Spinal cord (tissue), 10 donors: ENCODE measurements around the gene PGS1. TPM values are rescaled to one million over a fixed set of nuclear protein-coding genes. Genes with fewer than 3 reads are reported as not detected.
A peak's percentile ranks its signal among the peaks of the same experiment; 100 is the strongest.

Experiments
- DNase-seq, 6 donors: peaks; one replicate each; pipeline versions ENCODE4 v3.0.0 to v3.0.0-alpha.2; 2013 to 2015; ENCODE audit warnings: low spot score in 6 of 6, low read depth in 4 of 6
- H3K27ac ChIP-seq: one replicate; pipeline ENCODE4 v1.5.1; 2013; ENCODE audit warnings: low read depth, low read length, control low read depth
- H3K27me3 ChIP-seq: one replicate; pipeline ENCODE4 v1.6.1; 2013; ENCODE audit warnings: low read length; ENCODE audit not compliant: control insufficient read depth, insufficient read depth
- H3K36me3 ChIP-seq: one replicate; pipeline ENCODE4 v1.6.1; 2013; ENCODE audit warnings: low read length; ENCODE audit not compliant: control insufficient read depth, insufficient read depth
- H3K4me1 ChIP-seq: one replicate; pipeline ENCODE4 v1.6.1; 2013; ENCODE audit warnings: low read length; ENCODE audit not compliant: control insufficient read depth, insufficient read depth
- H3K4me3 ChIP-seq: one replicate; pipeline ENCODE4 v1.5.1; 2013; ENCODE audit warnings: low read depth, low read length, control low read depth
- H3K9me3 ChIP-seq: one replicate; pipeline ENCODE4 v1.6.1; 2013; ENCODE audit warnings: low read length; ENCODE audit not compliant: control insufficient read depth, insufficient read depth
- WGBS: methylation state at CpG from one replicate; pipeline ENCODE4 v1.1.5; 2013; ENCODE audit warnings: missing lambda C conversion rate; ENCODE audit not compliant: insufficient coverage; 5-methylcytosine and 5-hydroxymethylcytosine counted together
- polyA plus RNA-seq, 2 donors: library from polyadenylated mRNA; unstranded; fragments of 120-200 nt; gene quantifications; one replicate each; pipeline ENCODE4 v1.2.1, GENCODE V29; 2013; ENCODE audit not compliant: insufficient read length in 2 of 2
- total RNA-seq, 2 donors: library from RNA; depleted of rRNA in 1 of 2; stranded (reverse); fragments of 120-200 nt in 1 of 2; fragments of >200 nt in 1 of 2; gene quantifications; one replicate each; pipeline versions ENCODE4 v1.2.3 to v1.2.4, GENCODE V29; 2013 to 2014
- donor health status: healthy.

PGS1 gene
- total and polyA plus RNA-seq, 4 donors = 33.4 to 51.1 (median 40.7) TPM

DNA sequence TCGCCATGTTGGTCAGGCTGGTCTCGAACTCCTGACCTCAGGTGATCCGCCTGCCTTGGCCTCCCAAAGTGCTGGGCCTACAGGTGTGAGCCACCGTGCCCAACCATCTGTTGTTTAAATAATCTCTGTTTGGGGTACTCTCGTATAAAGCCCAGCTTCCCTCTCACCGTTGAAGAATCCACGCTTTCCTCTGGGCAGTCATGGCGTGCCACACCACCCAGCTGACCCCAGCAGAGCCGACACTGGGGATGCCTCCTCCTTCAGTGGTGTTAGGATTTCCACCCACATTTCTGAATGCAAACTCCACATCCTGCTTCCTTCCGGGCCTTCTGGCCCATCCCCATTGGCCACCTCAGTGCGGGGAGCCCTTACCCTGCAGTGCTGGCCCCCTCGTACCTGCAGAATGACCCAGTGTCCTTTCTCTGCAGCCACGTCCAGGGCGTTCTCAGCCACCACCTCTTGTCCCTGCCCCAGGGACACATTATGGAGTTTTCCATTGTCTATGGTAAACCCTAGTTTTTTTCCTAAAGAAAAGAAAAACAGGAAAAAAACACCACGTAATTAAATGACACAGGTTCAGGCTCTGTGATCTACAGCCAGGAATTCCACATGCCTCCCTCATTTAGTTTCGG is 60.4 kb downstream of the PGS1 start:
- Histone ChIP-seq H3K36me3 (no peaks in the 10 kb centered on the region), H3K27me3 (no peaks in the 10 kb centered on the region), H3K9me3 (no peaks in the 10 kb centered on the region), H3K4me1 (no peaks in the 10 kb centered on the region), H3K4me3 (no peak overlapping the region), H3K27ac (no peak overlapping the region)
- WGBS = 80% methylated on average over 15 of the region's 16 CpGs
- no peak for DNase-seq

DNA sequence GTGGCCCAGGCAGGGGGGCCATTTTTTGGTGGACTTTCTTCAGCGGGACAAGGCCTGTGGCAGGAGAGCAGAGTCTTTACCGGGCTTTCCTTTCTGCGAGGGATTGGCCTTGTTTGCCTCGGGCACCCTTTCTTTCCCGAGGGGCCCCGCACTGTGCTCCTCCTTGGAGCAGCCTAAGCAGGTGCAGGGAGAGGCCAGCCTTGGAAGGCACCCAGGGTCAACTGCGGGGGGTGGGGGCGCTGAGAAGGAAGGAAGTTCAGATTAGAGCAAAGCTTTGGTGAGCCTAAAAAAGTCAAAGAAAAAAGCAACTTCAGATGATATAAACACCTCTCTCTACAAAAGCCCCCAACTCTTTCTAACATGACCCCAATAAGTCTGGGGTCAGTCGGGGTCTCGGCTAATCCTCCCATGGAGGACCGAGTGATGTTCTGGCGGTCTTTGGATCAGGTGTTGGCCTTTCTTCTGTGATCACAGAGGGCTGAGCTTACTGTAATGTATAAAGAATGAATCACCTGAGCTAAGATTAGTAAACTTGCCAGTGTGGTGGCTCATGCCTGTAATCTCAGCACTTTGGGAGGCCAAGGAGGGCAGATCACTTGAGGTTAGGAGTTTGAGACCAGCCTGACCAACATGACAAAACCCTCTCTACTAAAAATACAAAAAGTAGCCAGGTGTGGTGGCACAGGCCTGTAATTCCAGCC is 63.0 kb downstream of the PGS1 start:
- no peak overlapping the region for H3K27ac ChIP-seq

DNA sequence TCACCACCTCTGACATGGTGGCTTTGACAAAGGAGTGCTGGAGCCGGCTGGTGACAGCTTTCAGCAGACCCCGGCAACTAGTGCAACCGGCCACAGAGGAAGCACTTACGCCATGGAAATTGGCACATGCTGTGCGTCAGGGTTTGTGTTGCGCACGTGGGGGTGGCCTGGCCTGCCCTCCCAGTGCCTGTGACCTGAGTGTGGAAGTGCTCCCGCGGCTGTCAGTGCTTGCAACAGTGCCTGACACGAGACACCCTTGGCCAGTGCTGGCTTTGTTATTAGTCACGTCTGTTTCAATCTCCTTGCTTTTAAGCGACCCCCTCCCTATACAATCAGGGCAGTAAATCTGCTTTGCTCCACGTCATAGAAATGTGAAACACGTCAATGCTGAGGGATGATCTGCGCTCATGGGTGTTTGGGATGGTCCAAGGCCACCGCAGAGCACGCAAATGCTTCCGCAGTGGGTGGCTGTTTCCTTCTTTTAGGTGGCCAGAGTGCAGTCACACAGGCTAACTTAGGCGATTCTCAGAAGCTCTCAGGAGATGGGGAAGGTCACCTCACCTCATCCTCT is 64.3 kb downstream of the PGS1 start:
- no peaks in the 10 kb centered on the region for H3K4me1 ChIP-seq
- no peak for DNase-seq
- H3K36me3 ChIP-seq = no peaks in the 10 kb centered on the region
- no peaks in the 10 kb centered on the region for H3K27me3 ChIP-seq
- H3K27ac ChIP-seq = no peak overlapping the region
- H3K4me3 ChIP-seq = no peak overlapping the region
- no peaks in the 10 kb centered on the region for H3K9me3 ChIP-seq
- WGBS = 47% methylated on average over 19 of the region's 19 CpGs

More for the DNA sequence above, 63.0 kb downstream of the PGS1 start:
- no peaks in the 10 kb centered on the region for H3K9me3 ChIP-seq
- no peaks in the 10 kb centered on the region for H3K27me3 ChIP-seq
- no peaks in the 10 kb centered on the region for H3K4me1 ChIP-seq
- H3K36me3 ChIP-seq = no peaks in the 10 kb centered on the region
- no peak for DNase-seq
- WGBS = 63% methylated on average over 3 of the region's 12 CpGs
- no peak overlapping the region for H3K4me3 ChIP-seq

DNA sequence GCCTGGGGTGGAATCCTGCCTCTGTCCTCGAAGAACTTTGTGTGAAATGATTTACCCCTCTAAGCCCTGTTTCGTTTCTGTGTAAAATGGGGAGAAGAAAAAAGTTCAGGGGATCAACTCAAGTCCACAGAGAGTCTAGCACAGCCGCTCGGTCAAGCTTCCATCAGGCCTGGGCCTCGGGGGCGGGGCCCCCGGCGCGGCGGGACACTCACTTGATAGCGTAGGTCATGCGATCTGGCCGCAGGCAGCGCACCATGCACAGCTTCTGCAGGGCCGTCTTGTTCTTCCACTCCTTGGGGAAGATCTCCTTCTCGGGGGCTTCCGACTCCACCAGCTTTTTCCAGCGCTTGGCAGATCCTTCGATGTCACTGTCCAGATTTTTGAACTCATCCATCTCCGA is 65.9 kb downstream of the PGS1 start:
- WGBS = 84% methylated on average over 20 of the region's 20 CpGs
- Histone ChIP-seq H3K9me3 (no peaks in the 10 kb centered on the region), H3K4me3 (no peak overlapping the region), H3K27ac (no peak overlapping the region), H3K4me1 (no peaks in the 10 kb centered on the region), H3K27me3 (no peaks in the 10 kb centered on the region), H3K36me3 (no peaks in the 10 kb centered on the region)
- no peak for DNase-seq

DNA sequence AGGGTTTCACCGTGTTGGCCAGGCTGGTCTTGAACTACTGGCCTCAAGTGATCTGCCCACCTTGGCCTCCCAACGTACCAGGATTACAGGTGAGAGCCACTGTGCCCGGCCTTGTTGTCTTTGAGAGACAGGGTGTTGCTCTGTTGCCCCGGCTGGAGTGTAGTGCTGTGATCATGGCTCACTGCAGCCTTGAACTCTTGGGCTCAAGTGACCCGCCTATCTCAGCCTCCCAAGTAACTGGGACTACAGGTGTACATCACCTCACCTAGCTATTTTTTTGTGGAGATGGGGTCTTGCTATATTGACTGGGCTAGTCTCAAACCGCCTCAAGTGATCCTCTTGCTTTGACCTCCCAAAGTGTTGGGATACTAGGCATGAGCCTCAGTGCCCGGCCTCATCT is 68.4 kb downstream of the PGS1 start:
- Histone ChIP-seq H3K27ac (no peak overlapping the region), H3K36me3 (no peaks in the 10 kb centered on the region), H3K9me3 (no peaks in the 10 kb centered on the region), H3K4me1 (peaks cover 7% of the 10 kb centered on the region), H3K4me3 (no peak overlapping the region), H3K27me3 (no peaks in the 10 kb centered on the region)
- WGBS = 95% methylated on average over 6 of the region's 7 CpGs
- DNase-seq = no peak

DNA sequence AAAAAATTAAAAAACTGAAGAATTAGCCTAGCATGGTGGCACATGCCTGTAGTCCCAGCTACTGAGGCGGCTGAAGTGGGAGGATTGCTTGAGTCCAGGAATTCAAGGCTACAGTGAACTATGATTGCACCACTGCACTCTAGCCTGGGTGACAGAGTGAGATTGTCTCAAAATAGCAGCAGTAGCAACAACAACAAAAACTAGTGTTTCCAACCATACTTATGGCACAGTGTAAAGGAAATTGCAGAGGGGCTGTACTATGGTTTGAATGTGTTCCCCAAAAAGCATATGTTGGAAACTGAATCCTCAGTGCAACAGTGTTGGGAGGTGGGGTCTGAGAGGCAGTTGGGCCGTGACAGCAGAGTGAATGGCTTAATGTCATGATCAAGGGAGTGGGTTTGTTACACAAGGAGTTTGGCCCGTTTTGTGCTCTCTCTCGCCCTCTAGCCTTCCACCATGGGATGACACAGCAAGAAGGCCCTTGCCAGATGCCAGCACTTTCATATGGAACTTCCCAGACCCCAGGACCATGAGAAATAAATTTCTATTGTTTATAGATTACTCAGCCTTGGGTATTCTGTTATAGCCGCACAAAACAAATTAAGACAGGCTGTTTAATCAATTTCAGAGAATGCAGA is 70.0 kb downstream of the PGS1 start:
- Histone ChIP-seq H3K27ac (no peak overlapping the region), H3K4me3 (no peak overlapping the region), H3K36me3 (no peaks in the 10 kb centered on the region), H3K9me3 (no peaks in the 10 kb centered on the region), H3K4me1 (peaks cover 7% of the 10 kb centered on the region), H3K27me3 (no peaks in the 10 kb centered on the region)
- DNase-seq = no peak
- WGBS = 88% methylated on average over 2 of the region's 5 CpGs

DNA sequence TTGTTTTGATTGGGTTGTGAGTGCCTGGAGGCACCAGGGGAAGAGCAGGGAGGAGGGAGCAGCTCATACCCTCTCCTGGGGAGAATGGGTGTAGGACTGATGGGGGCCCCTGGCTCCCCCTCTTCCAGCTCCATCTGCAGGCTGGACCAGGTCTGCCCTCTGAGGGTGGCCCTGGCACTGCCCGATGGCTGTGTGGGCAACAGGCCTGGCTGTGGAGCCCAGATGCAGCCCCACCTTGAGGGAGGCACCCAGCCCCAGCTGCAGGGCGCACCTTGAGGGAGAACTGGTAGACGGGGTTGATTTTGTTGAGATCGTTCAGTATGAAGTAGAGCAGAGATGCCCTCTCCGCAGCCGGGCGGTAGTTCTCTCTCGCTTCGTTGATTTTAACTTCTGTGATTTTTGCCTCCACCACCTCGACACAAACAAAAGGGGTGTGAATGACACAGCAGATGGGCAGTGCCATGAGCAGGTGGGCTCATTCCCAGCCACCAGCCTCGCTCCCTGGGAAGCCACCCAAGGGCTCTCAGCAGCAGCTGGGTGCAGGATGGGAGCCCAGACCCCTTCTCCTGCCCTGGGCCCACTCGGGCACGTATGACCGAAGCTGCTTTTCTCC is 71.6 kb downstream of the PGS1 start:
- H3K27ac ChIP-seq = no peak overlapping the region
- no peaks in the 10 kb centered on the region for H3K27me3 ChIP-seq
- peak in 1 of 6 donors; percentile 50 for DNase-seq
- H3K9me3 ChIP-seq = no peaks in the 10 kb centered on the region
- no peak overlapping the region for H3K4me3 ChIP-seq
- peaks cover 7% of the 10 kb centered on the region for H3K4me1 ChIP-seq
- 73% methylated on average over 5 of the region's 14 CpGs for WGBS
- H3K36me3 ChIP-seq = no peaks in the 10 kb centered on the region

DNA sequence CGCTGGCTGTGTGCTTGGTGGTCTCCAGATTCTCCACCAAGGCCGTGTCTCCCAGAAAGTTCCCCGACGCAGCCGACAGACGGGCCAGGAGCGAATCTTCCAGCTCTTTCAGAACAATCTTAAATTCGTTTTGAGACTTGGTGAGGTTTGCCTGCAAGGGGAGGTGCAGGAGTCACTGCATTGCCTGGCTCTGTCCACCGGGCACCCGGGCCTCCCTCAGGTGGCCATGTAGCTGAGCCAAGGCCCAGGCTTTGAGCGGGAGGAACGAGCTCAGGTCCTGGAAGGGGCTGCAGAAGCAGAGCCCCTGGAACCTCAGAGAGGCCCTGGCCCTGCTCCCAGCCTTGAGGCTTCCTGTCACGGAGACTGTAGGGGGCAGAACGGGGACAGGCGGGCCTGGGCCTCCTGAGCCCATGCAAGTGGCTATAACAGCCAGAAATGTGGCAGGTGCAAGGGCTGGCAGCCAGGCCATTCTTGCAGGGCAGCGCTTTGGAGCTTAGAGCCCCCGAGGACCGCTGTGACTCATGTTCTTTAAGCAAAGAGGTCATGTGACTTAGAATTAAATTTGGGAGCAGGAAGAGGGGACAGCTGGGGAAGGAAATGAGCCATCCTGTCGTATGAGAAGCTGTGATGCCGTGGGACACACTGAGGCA is 72.4 kb downstream of the PGS1 start:
- Histone ChIP-seq H3K9me3 (no peaks in the 10 kb centered on the region), H3K4me3 (no peak overlapping the region), H3K4me1 (peaks cover 7% of the 10 kb centered on the region), H3K27me3 (no peaks in the 10 kb centered on the region), H3K27ac (no peak overlapping the region), H3K36me3 (no peaks in the 10 kb centered on the region)
- DNase-seq = peak in 2 of 6 donors; percentile 45 to 56
- 71% methylated on average over 20 of the region's 20 CpGs for whole genome bisulfite sequencing

DNA sequence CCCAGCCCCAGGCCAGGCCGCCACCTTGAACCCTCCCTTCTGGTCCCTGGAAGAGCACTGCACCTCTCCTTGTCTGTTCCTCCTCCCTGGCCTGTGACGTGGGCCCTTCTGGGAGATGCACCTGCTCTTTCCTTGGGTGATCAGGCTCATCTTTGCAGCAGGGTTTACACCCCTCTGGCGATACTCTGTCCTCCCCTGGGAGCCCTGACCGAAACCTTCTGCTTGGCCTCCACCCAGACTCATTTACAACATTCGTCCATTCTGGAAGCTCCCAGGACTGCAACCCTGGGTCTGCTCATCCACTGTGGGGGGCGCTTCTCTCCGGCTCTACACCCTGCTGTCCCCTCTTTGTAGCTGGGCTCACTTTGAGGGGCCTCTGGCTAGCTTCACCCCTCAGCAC is 73.3 kb downstream of the PGS1 start:
- Histone ChIP-seq H3K4me3 (no peak overlapping the region), H3K27ac (no peak overlapping the region)
- WGBS = 76% methylated on average over 7 of the region's 7 CpGs

More for the DNA sequence above, 73.3 kb downstream of the PGS1 start:
- Histone ChIP-seq H3K4me1 (peaks cover 7% of the 10 kb centered on the region), H3K27me3 (no peaks in the 10 kb centered on the region), H3K36me3 (no peaks in the 10 kb centered on the region), H3K9me3 (no peaks in the 10 kb centered on the region)
- no peak for DNase-seq
